GM19035 (cell line): ENCODE results near the gene TSHZ2.

Experiments used
- ATAC-seq: cut with Tn5 transposase; IDR thresholded peaks from one replicate; pipeline ENCODE4 v1.9.1; 2021; ENCODE audit not compliant: unreplicated experiment

TSHZ2 gene

DNA sequence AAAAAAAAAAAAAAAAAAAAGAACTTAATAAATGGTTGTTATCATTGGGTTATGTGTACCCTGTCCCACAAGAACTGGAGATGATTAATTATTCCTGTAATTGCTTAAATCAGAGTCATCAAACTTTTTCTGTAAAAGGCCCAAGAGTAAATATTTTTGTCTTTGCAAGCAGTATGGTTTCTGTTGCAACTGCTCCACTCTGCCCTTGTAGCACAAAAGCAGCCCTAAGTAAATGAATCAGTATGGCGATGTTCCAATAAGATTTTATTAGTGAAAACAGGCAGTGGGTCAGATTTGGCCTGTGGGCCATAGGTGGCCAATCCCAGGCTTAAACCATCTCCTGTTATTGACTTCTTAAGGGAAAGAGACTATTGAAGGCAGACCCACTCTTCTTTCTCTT is 252.7 kb downstream of the TSHZ2 start:
- ATAC-seq, result no peak

GRCh38 chr20:53226826-53227225 is 254.7 kb downstream of the TSHZ2 start:
- ATAC-seq, result no peak

DNA sequence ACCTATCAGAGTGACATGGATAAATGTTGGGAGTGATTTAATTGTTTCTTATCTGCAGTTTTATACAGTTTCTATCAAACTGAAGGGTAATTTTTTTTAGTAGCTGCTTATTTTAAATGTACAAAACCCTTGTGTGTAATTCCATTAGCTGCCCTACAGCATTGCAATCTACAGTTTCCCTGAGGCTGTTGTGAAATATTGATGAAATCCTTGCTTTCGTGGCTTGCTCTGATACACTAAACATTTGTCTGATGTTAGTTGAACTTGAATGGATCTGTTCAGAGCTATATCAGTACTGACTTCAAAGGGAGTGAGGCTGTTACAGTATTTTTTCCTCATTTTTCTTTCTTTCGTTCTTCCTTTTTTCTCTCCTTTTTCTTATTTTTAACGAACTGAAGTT is 255.4 kb downstream of the TSHZ2 start:
- ATAC-seq, result no peak

DNA sequence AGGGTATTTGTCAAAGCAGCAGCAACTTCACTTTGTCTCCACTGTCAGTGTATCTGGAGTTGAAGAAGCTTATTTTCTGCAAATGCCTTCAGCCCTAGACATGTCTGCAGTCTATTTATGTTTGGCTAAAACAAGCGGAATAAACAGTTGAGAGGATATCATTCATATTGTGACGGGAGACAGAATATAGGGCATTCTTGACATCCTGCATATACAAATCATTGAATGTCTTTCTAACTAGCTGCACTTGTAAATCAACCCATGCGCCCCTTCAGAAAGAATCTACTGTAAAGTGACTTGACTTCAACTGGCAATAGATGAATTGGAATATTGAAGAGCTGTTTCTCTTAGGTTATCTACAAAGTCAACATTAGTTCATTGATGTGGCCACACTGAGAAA is 258.9 kb downstream of the TSHZ2 start:
- no peak for ATAC-seq

DNA sequence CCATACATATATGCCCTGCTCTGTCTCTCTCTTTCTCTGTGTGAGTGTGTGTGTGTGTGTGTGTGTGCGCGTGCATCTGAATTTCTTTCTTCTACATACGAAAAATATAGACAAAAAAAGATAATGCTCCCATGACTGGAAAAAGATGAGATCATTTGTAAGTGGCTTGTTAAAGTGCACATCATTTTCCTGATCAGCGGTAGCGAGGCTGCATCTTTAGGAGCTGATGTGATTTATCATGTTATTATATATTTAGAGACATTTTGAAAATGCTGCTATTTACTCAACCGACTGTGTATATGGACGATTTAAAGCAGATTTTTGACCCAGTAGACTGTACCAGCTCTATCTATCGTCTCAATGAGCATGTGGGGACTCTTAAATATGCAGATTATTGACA is 265.3 kb downstream of the TSHZ2 start:
- ATAC-seq, result no peak

DNA sequence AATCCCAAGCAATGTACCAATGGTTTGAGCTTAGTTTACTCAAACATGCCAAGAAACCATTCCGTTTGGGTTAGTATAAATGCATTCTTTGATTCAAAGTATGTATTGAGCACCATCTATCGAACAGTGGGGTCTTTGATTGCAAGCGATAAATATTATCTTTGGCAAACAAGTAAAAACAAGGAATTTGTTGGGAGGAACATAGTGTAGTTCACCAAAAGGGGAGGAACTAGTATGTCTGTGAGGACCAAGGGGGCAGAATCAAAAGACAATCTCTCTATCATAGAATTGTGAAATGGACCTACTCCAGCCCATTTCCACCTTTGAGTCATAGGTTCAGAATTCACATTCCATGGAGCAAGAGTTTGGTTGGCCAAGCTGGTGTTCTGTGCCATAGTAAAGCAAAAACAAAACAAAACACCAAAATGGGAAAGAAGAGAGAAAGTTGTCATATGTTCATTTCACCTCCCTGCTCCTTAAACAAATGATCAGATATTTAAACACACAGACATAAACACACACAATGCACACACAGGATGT is 266.0 kb downstream of the TSHZ2 start:
- ATAC-seq, result no peak

DNA sequence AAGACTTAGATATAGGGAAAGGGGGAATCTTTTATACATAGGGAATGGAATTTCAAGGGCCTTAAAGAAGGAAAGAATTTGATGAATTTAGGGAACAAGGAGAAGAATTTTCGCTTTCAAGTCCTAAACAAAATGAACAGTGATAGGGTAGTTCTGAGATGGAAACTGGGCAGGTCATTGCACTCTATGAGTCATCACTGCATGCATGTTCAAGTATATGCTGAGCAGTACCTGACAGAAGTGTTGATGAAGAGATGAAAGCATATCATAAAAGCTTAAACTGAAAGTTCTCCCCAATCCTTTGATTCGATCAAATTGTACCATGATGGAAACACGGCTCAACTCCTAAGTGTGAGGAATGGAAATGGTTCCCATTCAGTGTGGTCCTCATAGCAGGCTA is 271.0 kb downstream of the TSHZ2 start:
- ATAC-seq, result no peak

DNA sequence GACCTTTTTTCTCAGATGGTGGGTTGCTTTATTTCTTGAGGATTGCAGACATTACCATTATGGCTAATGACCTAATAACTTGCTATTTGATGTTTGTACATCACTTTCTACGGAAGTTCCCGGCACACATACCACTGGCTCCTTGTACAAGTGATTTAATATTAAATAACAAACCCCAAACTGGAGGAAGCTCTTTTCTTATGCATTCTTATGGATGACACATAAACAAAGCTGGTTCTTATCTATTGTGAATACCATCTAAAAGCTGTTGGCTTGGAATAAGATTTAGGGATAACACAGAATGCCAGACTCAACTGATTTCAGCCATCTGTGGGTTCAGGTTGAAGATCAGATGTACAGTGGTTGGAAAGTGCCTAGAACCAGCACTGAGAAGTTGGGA is 272.6 kb downstream of the TSHZ2 start:
- ATAC-seq, result no peak

- no peak for ATAC-seq
These were observed 273.4 kb downstream of the TSHZ2 start for GRCh38 chr20:53245574-53245973.

DNA sequence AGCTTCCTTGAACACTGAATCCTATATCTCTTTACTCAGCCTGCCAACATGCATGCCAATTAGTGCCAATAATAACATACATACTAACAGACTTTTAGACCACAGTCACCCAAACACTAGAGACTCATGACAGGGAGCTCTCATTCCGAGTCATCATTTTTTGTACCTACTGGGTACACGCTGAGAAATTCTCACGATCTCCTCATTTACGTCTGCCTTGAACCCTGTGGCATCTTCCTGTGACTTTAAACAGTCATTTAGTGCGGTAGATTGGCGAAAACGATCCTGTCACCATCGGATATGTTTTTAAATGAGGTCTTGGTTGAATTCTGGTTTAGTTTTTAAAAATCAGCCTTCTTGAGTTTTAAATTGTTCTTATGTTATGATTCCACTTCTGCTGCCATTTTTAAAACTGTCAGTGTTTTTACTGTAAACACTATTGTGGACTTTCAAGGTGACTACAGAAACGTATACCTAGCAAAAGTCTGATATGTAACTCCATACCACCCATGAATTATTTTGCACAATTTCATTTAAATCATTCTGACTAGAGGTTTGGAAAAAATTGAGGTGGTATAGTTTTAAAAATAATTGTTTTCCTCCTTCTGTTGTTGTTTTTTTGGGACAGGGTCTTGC is 275.4 kb downstream of the TSHZ2 start:
- ATAC-seq, result no peak

DNA sequence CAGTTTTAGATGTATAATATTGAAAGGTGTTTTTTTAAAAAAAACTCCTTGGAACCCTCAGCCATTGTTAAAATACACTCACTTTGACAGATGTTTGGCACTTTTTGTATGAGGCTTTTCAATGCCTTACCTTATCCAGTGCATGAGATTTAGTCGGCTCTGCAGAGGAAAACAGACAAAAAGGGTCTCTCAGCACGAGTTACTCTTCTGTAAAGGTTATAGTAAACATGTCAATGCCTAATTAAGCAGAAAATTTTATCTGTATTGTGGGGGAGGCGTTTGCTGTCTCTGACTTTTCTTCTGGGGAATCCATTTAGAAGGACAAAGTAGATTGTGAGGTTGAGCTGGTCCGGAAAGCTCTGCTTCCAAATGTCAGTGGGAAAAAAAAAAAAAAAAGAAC is 278.3 kb downstream of the TSHZ2 start:
- ATAC-seq, result no peak

DNA sequence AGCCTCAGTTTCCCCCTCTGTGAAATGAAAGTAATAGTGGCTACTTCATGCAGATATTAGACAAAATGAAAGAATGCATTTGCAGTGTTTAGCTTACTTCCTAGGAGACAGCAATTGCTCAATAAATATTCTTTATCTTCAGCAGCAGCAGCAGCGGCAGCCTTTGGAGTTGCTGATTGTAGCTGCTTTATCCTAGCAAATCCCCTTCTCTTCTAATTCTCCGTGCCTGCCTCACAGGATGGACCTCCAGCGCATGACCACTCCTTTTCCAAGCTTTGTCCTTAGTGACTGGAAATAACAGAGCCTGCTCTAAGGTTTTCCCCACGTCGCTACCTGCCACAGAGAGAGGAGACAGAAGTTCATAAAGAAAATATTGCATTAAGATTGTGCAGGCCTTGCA is 279.8 kb downstream of the TSHZ2 start:
- no peak for ATAC-seq

DNA sequence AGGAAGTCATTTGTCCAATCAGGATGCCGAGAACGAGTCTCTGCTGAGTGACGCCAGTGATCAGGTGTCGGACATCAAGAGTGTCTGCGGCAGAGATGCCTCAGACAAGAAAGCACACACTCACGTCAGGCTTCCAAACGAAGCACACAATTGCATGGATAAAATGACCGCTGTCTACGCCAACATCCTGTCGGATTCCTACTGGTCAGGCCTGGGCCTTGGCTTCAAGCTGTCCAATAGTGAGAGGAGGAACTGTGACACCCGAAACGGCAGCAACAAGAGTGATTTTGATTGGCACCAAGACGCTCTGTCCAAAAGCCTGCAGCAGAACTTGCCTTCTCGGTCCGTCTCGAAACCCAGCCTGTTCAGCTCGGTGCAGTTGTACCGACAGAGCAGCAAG is 281.5 kb downstream of the TSHZ2 start:
- ATAC-seq, result no peak

- ATAC-seq, result no peak
These were observed 283.0 kb downstream of the TSHZ2 start for GRCh38 chr20:53255102-53255710.

GRCh38 chr20:53258741-53259140 is 286.6 kb downstream of the TSHZ2 start:
- ATAC-seq, result no peak

DNA sequence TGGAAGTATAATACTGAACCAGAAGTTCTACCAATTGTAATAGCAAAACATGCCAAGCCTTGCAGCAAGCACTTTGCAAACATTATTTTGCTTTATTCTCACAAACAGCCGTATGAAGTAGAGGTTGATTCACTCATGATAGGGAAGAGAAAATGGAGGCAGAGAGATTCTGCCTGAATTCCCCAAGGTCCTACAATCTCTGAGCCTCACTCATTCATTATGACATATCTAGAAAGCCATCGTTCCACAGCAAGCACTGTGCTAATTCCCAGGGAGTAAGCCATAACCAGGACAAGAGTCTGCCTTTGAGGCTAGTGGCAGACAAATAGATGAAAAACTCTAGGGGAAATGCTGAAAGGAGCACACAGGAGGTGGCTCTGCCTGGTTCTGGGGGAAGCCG is 288.0 kb downstream of the TSHZ2 start:
- no peak for ATAC-seq

GRCh38 chr20:53260591-53260990 is 288.4 kb downstream of the TSHZ2 start:
- ATAC-seq, result no peak

- ATAC-seq, result no peak
These were observed 290.2 kb downstream of the TSHZ2 start for GRCh38 chr20:53262365-53262764.

DNA sequence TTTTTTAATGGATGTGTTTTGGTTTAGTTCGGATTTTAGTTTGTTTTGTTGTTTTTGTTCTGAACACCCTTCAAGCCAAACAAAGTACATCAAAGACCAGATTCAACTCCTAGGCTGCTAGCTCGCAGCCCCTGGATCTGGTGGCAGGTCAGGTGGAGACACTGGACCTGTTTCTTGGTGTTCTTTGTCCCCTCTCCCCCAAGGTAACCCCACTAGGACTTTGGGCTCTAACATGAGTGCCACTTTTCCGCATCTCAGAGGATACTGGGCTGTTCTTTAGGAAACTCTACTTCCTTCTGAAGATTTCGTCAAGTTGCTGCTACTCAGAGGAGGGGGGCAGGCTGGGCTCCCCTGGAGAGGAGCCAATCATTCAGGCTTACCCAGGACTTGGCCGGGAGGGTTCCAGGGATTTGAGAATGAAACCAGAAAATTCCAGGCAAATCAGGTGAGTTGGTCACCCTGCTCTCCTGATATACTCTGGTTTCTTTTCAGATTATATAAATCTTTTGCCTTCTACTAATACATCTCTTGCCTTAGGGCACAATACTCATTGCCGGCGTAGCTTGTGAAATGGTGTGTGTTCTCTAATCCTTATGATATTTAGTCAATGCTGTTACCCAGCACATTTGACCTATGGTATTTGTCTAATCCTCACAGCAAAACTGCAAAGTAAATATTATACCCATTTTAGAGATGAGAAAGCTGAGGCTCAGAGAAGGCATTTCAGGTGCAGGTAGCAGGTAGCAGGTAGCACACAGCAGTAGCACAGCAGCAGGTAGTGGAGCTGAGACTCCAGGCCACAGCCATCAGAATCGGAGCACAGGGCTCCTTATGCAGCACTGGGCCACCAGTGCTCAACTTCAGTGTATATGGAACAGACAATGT is 291.6 kb downstream of the TSHZ2 start:
- no peak for ATAC-seq

DNA sequence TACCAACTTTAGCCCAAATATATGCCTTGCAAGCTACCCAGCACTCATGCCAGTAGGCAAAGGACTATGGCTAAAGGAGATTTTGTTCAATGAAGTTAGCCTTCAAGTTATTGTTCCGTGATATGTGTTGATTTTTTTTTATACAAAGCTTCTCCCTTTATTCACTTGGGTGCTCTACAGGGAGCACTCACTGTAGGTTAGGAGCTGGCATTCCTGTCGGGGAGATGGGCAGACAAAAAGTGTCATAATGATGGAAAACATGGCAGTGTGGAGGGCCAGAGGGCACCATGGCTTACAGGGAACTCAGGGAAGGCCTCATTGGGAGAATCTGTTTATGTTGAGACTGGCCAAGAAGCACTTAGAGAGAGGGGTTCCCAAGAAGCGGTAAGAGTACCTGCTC is 292.4 kb downstream of the TSHZ2 start:
- ATAC-seq, result no peak

DNA sequence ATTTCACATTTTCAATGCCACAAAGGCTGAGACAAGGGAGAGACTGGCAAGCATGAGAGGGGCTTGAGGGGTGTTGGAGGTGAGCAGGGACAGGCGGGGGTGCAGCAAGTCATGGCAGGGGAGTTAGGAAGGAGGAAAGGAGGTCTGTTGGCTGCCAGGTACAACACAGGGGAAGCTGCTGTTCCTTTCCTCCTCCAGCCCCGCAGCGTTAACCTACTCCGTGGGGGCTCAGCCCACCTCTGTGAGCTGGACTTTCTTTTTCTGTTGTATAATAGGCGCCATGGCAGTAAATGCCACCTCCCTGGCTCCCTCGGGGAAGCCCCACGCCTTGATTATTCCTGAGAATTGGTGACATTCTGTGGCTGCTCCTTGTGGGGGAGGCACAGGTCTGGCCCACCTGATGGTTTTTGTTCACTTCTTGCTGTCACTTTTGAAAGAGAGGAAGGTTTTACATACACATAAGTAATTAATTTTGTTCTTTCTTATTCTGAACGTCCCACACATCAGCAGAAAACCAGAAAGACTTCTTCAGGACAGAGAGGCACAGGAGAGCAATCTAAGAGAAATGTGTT is 293.2 kb downstream of the TSHZ2 start:
- ATAC-seq, result no peak

GRCh38 chr20:53269380-53269779 is 297.2 kb downstream of the TSHZ2 start:
- ATAC-seq, result no peak
